ENCODE results near the gene CAT. TPM values are rescaled to one million over a fixed set of nuclear protein-coding genes. Genes with fewer than 3 reads are reported as not detected.

Gene CAT
- total RNA-seq, 3 donors from 2014 or later: 75.7 to 111 (median 89.5) TPM

DNA sequence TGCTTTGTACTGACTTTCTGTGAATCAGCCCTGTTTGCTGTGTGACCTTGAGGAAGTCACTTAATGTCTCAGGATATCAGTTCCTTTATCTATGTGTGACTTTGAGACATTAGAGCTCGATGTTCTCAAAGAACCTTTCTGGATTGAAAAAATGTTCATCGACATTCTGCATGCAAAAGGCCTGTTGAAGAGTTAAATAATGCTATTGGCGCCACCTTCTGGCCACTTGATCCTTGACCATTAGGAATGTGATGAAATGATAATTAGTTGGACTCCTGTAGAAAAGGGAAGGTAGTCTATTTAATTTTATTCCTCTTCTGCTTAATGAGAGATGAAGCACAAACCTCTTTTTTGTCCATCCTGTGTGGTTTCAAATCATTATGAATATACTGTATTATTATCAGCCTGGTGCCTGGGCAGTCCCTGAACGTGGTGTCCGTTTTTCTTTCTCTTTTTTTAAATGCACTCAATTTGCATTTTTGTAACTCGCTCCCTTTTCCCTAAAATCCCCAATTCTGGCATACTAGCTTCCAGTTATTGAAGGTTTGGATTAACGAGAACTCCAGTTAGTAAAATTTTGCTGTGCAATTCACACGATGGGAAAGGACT lies 54.2 kb downstream of the CAT start:
- no peaks in the 10 kb centered on the region for H3K9me3 ChIP-seq
- intact Hi-C loops (cut with DNase I, micrococcal nuclease): no loop called here
- DNase-seq: peak in 1 of 3 donors; percentile 89
- H3K4me1 ChIP-seq (ENCODE audit: low read depth): no peaks in the 10 kb centered on the region
- no peak overlapping the region for H3K4me3 ChIP-seq
- peak; percentile 15 for TF ChIP-seq CTCF (IDR thresholded peaks at IDR 0.05)
- ATAC-seq: peak; percentile 38
- no peaks in the 10 kb centered on the region for H3K36me3 ChIP-seq (ENCODE audit: low read depth)

GRCh38 chr11:34493468-34493867 lies 54.7 kb downstream of the CAT start:
- intact Hi-C loops (cut with DNase I, micrococcal nuclease): no loop called here
- no peak for DNase-seq
- ATAC-seq: no peak
- H3K9me3 ChIP-seq: no peaks in the 10 kb centered on the region
- H3K36me3 ChIP-seq (ENCODE audit: low read depth): no peaks in the 10 kb centered on the region
- H3K4me3 ChIP-seq: no peak overlapping the region
- no peak for TF ChIP-seq CTCF (IDR thresholded peaks at IDR 0.05)
- H3K4me1 ChIP-seq (ENCODE audit: low read depth): no peaks in the 10 kb centered on the region

DNA sequence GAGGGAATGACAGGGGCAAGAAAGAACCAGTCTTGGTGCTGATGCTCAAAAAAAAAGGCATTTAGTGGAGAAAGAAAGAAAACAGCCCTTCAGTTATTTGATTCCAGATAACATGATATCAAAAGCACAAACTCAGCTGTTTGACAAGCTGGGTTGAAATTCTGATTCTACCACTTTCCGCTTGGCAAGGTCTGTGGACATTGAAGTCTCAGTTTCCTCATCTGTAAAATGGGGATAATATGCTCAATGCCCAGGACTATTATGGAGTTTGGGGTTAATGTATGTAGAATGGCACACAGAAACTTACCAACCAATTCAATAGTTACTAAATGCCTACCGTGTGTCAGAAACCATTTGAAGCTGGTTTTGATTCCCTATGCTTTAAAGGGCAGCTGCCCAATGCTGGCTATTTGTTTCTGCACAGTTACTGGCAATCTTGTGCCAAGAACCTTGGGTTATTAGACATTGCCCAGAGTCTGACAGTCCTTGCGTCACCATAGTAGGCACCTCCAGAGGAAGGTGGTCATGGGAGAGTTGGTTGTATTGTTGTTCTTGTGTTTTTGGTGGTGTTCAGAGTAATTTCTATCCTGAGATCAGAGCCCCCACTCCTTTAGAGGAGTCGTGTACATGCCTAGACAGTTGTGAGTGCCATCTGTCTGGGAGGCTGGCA lies 55.3 kb downstream of the CAT start:
- ATAC-seq (no peak), DNase-seq (no peak)
- H3K9me3 ChIP-seq: no peaks in the 10 kb centered on the region
- H3K4me3 ChIP-seq: no peak overlapping the region
- no peaks in the 10 kb centered on the region for H3K36me3 ChIP-seq (ENCODE audit: low read depth)
- TF ChIP-seq CTCF (IDR thresholded peaks at IDR 0.05): no peak
- H3K4me1 ChIP-seq (ENCODE audit: low read depth): no peaks in the 10 kb centered on the region
- intact Hi-C loops (cut with DNase I, micrococcal nuclease): no loop called here

GRCh38 chr11:34495239-34495723 lies 56.5 kb downstream of the CAT start:
- intact Hi-C loops (cut with DNase I, micrococcal nuclease): no loop called here
- DNase-seq (no peak), ATAC-seq (no peak)

DNA sequence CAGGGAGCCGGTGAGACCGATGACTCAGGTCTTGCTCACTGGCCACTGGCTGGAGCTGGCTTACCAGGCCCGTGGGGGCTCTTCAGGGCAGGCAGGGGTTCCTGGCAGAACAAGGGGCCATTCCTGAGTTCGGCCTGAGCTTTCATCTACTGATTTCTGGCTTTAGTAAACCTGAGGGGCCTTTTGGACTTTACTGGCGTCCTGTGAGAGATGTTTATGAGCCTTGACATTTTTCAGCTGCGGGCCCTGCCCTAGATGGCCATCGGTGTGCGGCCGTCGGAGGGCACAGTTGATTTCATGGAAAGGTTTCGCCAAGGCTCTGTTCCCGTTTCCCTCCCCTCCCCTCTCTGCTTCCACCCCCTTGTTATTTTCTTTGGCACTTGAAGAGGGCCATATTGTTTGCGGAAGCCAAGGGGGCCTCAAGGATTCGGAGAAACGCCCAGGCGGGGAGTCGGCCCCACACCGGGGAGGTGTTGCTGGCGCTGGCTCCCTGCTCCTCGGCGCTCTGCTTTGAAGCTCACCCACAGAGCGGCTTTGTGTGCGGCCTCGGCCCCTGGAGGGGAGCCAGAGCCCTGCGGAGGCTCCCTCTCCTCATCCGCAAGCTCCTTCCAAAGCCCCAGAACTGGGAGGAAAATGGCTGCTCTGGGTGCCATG lies 57.1 kb downstream of the CAT start:
- Histone ChIP-seq H3K9me3 (no peaks in the 10 kb centered on the region), H3K36me3 (ENCODE audit: low read depth) (no peaks in the 10 kb centered on the region), H3K4me3 (no peak overlapping the region), H3K4me1 (ENCODE audit: low read depth) (no peaks in the 10 kb centered on the region)
- no peak for ATAC-seq
- no peak for TF ChIP-seq CTCF (IDR thresholded peaks at IDR 0.05)
- intact Hi-C loops (cut with DNase I, micrococcal nuclease): no loop called here
- no peak for DNase-seq

More at GRCh38 chr11:34495239-34495723, 56.5 kb downstream of the CAT start:
- Histone ChIP-seq H3K4me1 (ENCODE audit: low read depth) (no peaks in the 10 kb centered on the region), H3K4me3 (no peak overlapping the region), H3K9me3 (no peaks in the 10 kb centered on the region), H3K36me3 (ENCODE audit: low read depth) (no peaks in the 10 kb centered on the region)
- no peak for TF ChIP-seq CTCF (IDR thresholded peaks at IDR 0.05)

Data from mucosa of descending colon (tissue), 3 donors.